Adrenal gland (tissue), 12 donors: ENCODE data around the gene RAD51. TPM values are rescaled to one million over a fixed set of nuclear protein-coding genes. Genes with fewer than 3 reads are reported as not detected.

ENCODE experiments used
- DNase-seq, 7 donors: peaks; one replicate each; pipeline ENCODE4 v3.0.0-alpha.2; 2019 to 2020
- H3K27ac ChIP-seq, 5 donors: fragments of 200-600 bp; sonication (generic) in 4 of 5; 1 replicate in 3 of 5; 2 replicates in 2 of 5; pipeline versions ENCODE4 v1.5.1 to v1.8.0; 2016 to 2020; ENCODE audit warnings: mild to moderate bottlenecking in 1 of 5
- H3K27me3 ChIP-seq: fragments of 200-600 bp; 2 replicates; pipeline ENCODE4 v1.8.0; 2021
- H3K36me3 ChIP-seq, 2 donors: fragments of 200-600 bp; replicated peaks in 1 of 2; 1 replicate in 1 of 2; 2 replicates in 1 of 2; pipeline versions ENCODE4 v1.5.1 to v1.8.0; 2018 to 2022
- H3K4me1 ChIP-seq, 2 donors: fragments of 200-600 bp; replicated peaks in 1 of 2; 1 replicate in 1 of 2; 2 replicates in 1 of 2; pipeline versions ENCODE4 v1.5.1 to v1.8.0; 2018 to 2021
- H3K4me3 ChIP-seq, 4 donors: fragments of 200-600 bp; sonication (generic) in 3 of 4; one replicate each; pipeline ENCODE4 v1.5.1; 2016 to 2018
- H3K9me3 ChIP-seq, 3 donors: fragments of 200-600 bp; sonication (generic) in 1 of 3; replicated peaks in 1 of 3; 1 replicate in 2 of 3; 2 replicates in 1 of 3; pipeline versions ENCODE4 v1.5.1 to v1.8.0; 2016 to 2021
- POLR2A ChIP-seq, 2 donors: fragments of 450-650 bp; IDR thresholded peaks; one replicate each; pipeline ENCODE4 v1.6.1; 2017; ENCODE audit warnings: antibody characterized with exemption in 2 of 2, mild to moderate bottlenecking in 2 of 2, moderate library complexity in 1 of 2
- WGBS, 4 donors: extraction: QIAGEN DNeasy Blood & Tissue Kit in 2 of 4; methylation state at CpG; one replicate each; pipeline versions ENCODE4 v1.1.5 to v1.1.7; 2013 to 2017; 5-methylcytosine and 5-hydroxymethylcytosine counted together
- intact Hi-C, 2 donors: fragments of 100-400 bp; cut with DNase I; formaldehyde crosslinking; loops; one replicate each; pipeline versions ENCODE4 v1.14.1 to v1.15.0; 2022 to 2023
- polyA plus RNA-seq, 3 donors: library from polyadenylated mRNA; stranded (reverse); fragments of 200-250 nt in 2 of 3; fragments of 350-450 nt in 1 of 3; fragmentation: Illumina TruSeq in 1 of 3; extraction: RNeasy Lipid Tissue Mini Kit (QIAGEN cat#74804) in 1 of 3; gene quantifications; one replicate each; pipeline ENCODE4 v1.2.3, GENCODE V29; 2013 to 2014
- total RNA-seq, 9 donors: library from RNA; depleted of rRNA in 4 of 9; stranded (reverse); fragments of >200 nt in 4 of 9; fragments of 120-200 nt in 1 of 9; fragmentation: NEBNext Ultra II Directional in 1 of 9; extraction: Animal tissue kit (Norgen Biotek cat#: 25700) in 1 of 9; gene quantifications; one replicate each; pipeline versions ENCODE4 v1.1.0 to v1.2.4, GENCODE V29; 2013 to 2023
- TF ChIP-seq, protein P1 (sequence below), 6 experiments: fragments of 450-650 bp in 4 of 6; fragments of 200-600 bp in 2 of 6; sonication (generic) in 1 of 6; IDR thresholded peaks; 1 replicate in 5 of 6; 2 replicates in 1 of 6; pipeline versions ENCODE4 v1.5.1 to v1.8.0; 2016 to 2021; ENCODE audit warnings: antibody characterized with exemption in 6 of 6, mild to moderate bottlenecking in 2 of 6, moderate library complexity in 1 of 6
- donor health status: healthy with polysubstance abuse.
- donor health status: Bipolar disorder and iron deficiency.
- donor health status: DM: yes; HTN: yes; CAD: no.
- donor health status: DM: no; HTN: no; CAD: no.
- donor health status: DM: no; HTN: no; CAD: no.
- donor health status: DM: yes; HTN: yes; CAD: no.

Gene RAD51
- total and polyA plus RNA-seq, 12 donors = 0.47 to 5.2 (median 0.82) TPM; not detected in 3

DNA sequence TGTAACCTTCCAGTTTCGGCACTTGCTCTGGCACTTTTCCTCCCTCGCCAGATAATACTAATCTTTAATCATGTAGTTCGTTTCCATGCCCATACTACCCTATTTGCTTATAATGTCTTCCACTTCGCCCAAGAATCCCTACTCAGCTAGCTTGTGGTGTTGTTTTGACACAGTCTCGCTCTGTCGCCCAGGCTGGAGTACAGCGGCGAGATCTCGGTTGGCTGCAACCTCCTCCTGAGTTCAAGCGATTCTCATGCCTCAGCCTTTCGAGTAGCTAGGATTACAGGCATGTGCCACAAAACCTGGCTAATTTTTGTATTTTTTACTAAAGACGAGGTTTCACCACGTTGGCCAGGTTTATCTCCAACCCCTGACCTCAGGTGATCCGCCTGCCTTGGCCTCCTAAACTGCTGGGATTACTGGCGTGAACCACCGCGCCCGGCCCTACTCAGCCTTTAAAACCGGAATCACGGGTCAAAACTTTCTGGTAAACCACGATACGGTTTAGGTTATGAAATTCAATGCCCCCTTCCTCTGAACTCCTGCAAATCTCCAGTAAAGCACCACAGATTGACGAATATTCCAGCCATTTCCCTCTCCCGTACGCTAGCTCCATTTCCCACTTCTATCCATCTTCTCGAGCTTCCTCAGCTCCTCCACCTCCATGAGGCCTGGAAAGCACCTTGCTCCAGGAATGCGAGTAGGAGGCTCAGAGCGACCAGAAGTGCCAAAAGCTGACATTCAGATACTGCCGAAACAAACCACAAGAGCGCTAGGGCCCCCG is 878 bp upstream of the RAD51 start:
- H3K27ac ChIP-seq = peak overlapping the region; percentile 93 to 98 (median 98)
- DNase-seq = no peak
- H3K4me3 ChIP-seq = peak overlapping the region in 3 of 4 donors; percentile 41 to 83 (median 73)
- peaks cover 14 to 16% of the 10 kb centered on the region in 2 donors for H3K4me1 ChIP-seq
- intact Hi-C loops = loop anchor here in 1 of 2 donors (10.0 kb wide), 1 partner anchor 201 kb away; the partner anchor contains the start of gene VPS18
- no peaks in the 10 kb centered on the region for H3K36me3 ChIP-seq
- no peaks in the 10 kb centered on the region for H3K27me3 ChIP-seq
- H3K9me3 ChIP-seq = no peaks in the 10 kb centered on the region
- TF ChIP-seq, protein P1, sequence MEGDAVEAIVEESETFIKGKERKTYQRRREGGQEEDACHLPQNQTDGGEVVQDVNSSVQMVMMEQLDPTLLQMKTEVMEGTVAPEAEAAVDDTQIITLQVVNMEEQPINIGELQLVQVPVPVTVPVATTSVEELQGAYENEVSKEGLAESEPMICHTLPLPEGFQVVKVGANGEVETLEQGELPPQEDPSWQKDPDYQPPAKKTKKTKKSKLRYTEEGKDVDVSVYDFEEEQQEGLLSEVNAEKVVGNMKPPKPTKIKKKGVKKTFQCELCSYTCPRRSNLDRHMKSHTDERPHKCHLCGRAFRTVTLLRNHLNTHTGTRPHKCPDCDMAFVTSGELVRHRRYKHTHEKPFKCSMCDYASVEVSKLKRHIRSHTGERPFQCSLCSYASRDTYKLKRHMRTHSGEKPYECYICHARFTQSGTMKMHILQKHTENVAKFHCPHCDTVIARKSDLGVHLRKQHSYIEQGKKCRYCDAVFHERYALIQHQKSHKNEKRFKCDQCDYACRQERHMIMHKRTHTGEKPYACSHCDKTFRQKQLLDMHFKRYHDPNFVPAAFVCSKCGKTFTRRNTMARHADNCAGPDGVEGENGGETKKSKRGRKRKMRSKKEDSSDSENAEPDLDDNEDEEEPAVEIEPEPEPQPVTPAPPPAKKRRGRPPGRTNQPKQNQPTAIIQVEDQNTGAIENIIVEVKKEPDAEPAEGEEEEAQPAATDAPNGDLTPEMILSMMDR (IDR thresholded peaks at IDR 0.05) = no peak
- no peak for TF ChIP-seq POLR2A (IDR thresholded peaks at IDR 0.05)
- WGBS, 4 donors = 28 to 36% (median 32%) methylated on average over 31 of the region's 31 CpGs

DNA sequence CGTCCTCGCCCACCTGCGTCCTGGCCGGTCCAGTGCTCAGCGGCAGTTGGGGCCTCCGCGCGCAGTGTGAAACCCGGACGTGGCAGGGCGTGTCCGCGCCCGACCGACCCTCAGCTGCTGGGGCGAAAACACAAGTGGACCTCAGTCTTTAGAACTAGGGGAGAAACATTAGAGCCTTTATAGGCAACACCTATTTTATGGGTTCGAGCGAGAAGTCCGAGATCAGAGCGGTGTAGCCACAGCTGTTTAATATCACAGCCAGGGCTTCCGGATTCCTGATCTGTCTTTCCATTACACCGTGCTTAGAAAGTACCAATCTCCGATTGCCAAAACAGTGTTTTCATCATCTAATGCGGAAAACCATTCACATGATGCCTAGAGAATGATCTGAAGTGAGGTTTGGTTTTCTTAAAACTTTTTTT is 506 bp downstream of the RAD51 start:
- Histone ChIP-seq H3K9me3 (no peaks in the 10 kb centered on the region), H3K27ac (peak overlapping the region in 1 of 5 donors; percentile 98), H3K36me3 (no peaks in the 10 kb centered on the region), H3K4me1 (peaks cover 14 to 16% of the 10 kb centered on the region in 2 donors), H3K4me3 (peak overlapping the region in 3 of 4 donors; percentile 28 to 73 (median 41)), H3K27me3 (no peaks in the 10 kb centered on the region)
- WGBS, 4 donors = 0 to 1% (median 0%) methylated on average over 14 to 24 of the region's 24 CpGs
- no peak for DNase-seq
- intact Hi-C loops = loop anchor here in 1 of 2 donors (10.0 kb wide), 1 partner anchor 199 kb away; the partner anchor contains the start of gene VPS18
- TF ChIP-seq, protein P1 (IDR thresholded peaks at IDR 0.05) = no peak
- TF ChIP-seq POLR2A (IDR thresholded peaks at IDR 0.05) = no peak

DNA sequence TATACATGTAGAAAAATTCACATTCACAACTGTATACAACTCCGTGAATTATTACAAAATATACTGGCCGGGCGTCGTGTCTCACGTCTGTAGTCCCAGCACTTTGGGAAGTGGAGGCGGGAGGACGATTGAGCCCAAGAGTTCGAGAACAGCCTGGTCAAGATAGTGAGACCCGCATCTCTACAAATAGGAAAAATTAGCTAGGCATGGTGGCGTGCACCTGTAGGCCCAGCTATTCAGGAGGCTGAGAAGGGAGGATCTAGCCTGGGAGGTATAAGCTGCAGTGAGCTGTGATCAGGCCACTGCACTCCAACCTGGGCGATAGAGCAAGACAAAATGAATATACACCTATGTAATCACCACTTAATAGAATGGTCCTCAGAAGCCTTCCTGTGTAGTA is 1.3 kb downstream of the RAD51 start:
- 85 to 90% (median 88%) methylated on average over 11 of the region's 11 CpGs for WGBS, 4 donors
- DNase-seq = no peak
- H3K27me3 ChIP-seq = no peaks in the 10 kb centered on the region
- intact Hi-C loops = loop anchor here in 1 of 2 donors (10.0 kb wide), 1 partner anchor 199 kb away; the partner anchor contains the start of gene VPS18
- H3K9me3 ChIP-seq = no peaks in the 10 kb centered on the region
- H3K4me1 ChIP-seq = peaks cover 14 to 16% of the 10 kb centered on the region in 2 donors
- no peak overlapping the region for H3K27ac ChIP-seq
- H3K4me3 ChIP-seq = no peak overlapping the region
- no peaks in the 10 kb centered on the region for H3K36me3 ChIP-seq
- TF ChIP-seq POLR2A (IDR thresholded peaks at IDR 0.05) = no peak
- TF ChIP-seq, protein P1 (IDR thresholded peaks at IDR 0.05) = no peak

DNA sequence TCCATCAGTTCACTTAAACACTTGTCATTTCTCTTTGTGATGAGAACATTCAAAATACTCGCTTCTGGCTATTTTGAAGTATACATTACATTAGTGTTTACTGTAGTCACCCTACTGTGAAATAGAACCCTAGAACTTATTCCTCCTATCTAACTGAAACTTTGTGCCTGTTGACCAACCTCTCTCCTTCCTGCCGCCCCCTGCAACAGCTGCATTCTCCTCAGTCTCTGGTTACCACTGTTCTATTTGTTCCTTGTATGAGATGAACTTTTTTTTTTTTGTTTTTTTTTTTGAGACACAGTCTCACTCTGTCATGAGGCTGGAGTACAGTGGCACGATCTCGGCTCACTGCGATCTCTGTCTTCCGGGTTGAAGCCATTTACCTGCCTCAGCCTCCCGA is 2.9 kb downstream of the RAD51 start:
- Histone ChIP-seq H3K4me1 (peaks cover 14 to 16% of the 10 kb centered on the region in 2 donors), H3K27ac (no peak overlapping the region), H3K4me3 (no peak overlapping the region), H3K36me3 (no peaks in the 10 kb centered on the region), H3K27me3 (no peaks in the 10 kb centered on the region), H3K9me3 (no peaks in the 10 kb centered on the region)
- 94 to 98% (median 96%) methylated on average over 7 of the region's 7 CpGs for WGBS, 4 donors
- TF ChIP-seq, protein P1 (IDR thresholded peaks at IDR 0.05) = no peak
- no peak for TF ChIP-seq POLR2A (IDR thresholded peaks at IDR 0.05)
- DNase-seq = no peak
- intact Hi-C loops = loop anchor here in 1 of 2 donors (10.0 kb wide), 1 partner anchor 197 kb away; the partner anchor contains the start of gene VPS18
